Measurements from ENCODE around the gene OLFM1. TPM values are rescaled to one million over a fixed set of nuclear protein-coding genes. Genes with fewer than 3 reads are reported as not detected.

The OLFM1 gene
- total RNA-seq, 1 donor from 2014 or later = 5.5 TPM

- H3K4me1 Mint-ChIP-seq (ENCODE audit: low read depth, unreplicated experiment) = no peaks in the 10 kb centered on the region
- Histone ChIP-seq H3K4me1 (ENCODE audit: insufficient read depth, low read length) (no peaks in the 10 kb centered on the region), H3K36me3 (ENCODE audit: insufficient read depth, low read length) (no peaks in the 10 kb centered on the region), H3K79me2 (ENCODE audit: insufficient read depth, low read length) (no peaks in the 10 kb centered on the region), H2AFZ (ENCODE audit: low read depth, low read length) (no peak overlapping the region), H3K4me2 (ENCODE audit: low read length) (no peak overlapping the region), H4K20me1 (ENCODE audit: insufficient read depth, low read length) (no peaks in the 10 kb centered on the region), H3K4me3 (ENCODE audit: insufficient read depth, low read depth, low read length) (no peak overlapping the region), H3K9ac (ENCODE audit: low read length) (no peak overlapping the region), H3K27ac (ENCODE audit: low read depth, low read length) (no peak overlapping the region), H3K9me3 (ENCODE audit: insufficient read depth, low read depth, low read length) (peaks cover 5% of the 10 kb centered on the region), H3K27me3 (ENCODE audit: insufficient read depth, low read length) (no peaks in the 10 kb centered on the region)
- FAIRE-seq (no peak), DNase-seq (ENCODE audit: low read depth) (no peak)
- H3K36me3 Mint-ChIP-seq (ENCODE audit: low read depth, unreplicated experiment) = peaks cover 4% of the 10 kb centered on the region
- H3K4me3 Mint-ChIP-seq (ENCODE audit: unreplicated experiment) = no peak overlapping the region
- H3K9me3 Mint-ChIP-seq (ENCODE audit: unreplicated experiment) = peaks cover 8% of the 10 kb centered on the region
- TF ChIP-seq CTCF (IDR thresholded peaks at IDR 0.05; ENCODE audit: insufficient read depth, low read depth, low read length) = no peak
- no peak for TF ChIP-seq EZH2 (IDR thresholded peaks at IDR 0.05; ENCODE audit: insufficient read depth, low read length)
- peaks cover 17% of the 10 kb centered on the region for H3K27me3 Mint-ChIP-seq (ENCODE audit: low read depth, unreplicated experiment)
- no peak overlapping the region for H3K27ac Mint-ChIP-seq (ENCODE audit: unreplicated experiment)
Observed at GRCh38 chr9:135123773-135124134, 36.3 kb downstream of the OLFM1 start.

GRCh38 chr9:135126451-135127187 lies 39.2 kb downstream of the OLFM1 start:
- no peaks in the 10 kb centered on the region for H3K4me1 ChIP-seq (ENCODE audit: insufficient read depth, low read length)
- H3K9ac ChIP-seq (ENCODE audit: low read length) = no peak overlapping the region
- Mint-ChIP-seq H3K9me3 (ENCODE audit: unreplicated experiment) (peaks cover 6% of the 10 kb centered on the region), H3K27me3 (ENCODE audit: low read depth, unreplicated experiment) (peaks cover 17% of the 10 kb centered on the region), H3K36me3 (ENCODE audit: low read depth, unreplicated experiment) (peaks cover 2% of the 10 kb centered on the region), H3K4me3 (ENCODE audit: unreplicated experiment) (no peak overlapping the region), H3K27ac (ENCODE audit: unreplicated experiment) (no peak overlapping the region), H3K4me1 (ENCODE audit: low read depth, unreplicated experiment) (no peaks in the 10 kb centered on the region)
- H3K4me2 ChIP-seq (ENCODE audit: low read length) = no peak overlapping the region
- peaks cover 5% of the 10 kb centered on the region for H3K9me3 ChIP-seq (ENCODE audit: insufficient read depth, low read depth, low read length)
- H3K27me3 ChIP-seq (ENCODE audit: insufficient read depth, low read length) = no peaks in the 10 kb centered on the region
- FAIRE-seq (no peak), DNase-seq (ENCODE audit: low read depth) (peak; percentile 46)
- no peak overlapping the region for H2AFZ ChIP-seq (ENCODE audit: low read depth, low read length)
- no peaks in the 10 kb centered on the region for H3K36me3 ChIP-seq (ENCODE audit: insufficient read depth, low read length)
- no peak overlapping the region for H3K27ac ChIP-seq (ENCODE audit: low read depth, low read length)
- H3K4me3 ChIP-seq (ENCODE audit: insufficient read depth, low read depth, low read length) = no peak overlapping the region
- no peaks in the 10 kb centered on the region for H4K20me1 ChIP-seq (ENCODE audit: insufficient read depth, low read length)
- no peak for TF ChIP-seq EZH2 (IDR thresholded peaks at IDR 0.05; ENCODE audit: insufficient read depth, low read length)
- TF ChIP-seq CTCF (IDR thresholded peaks at IDR 0.05; ENCODE audit: insufficient read depth, low read depth, low read length) = no peak
- no peaks in the 10 kb centered on the region for H3K79me2 ChIP-seq (ENCODE audit: insufficient read depth, low read length)

Data from astrocyte (in vitro differentiated cells and primary cell).